ENCODE results near the gene HIC1.

HIC1 gene

GRCh38 chr17:2061441-2061958 lies 6.6 kb downstream of the HIC1 start:
- DNase-seq = no peak

GRCh38 chr17:2062571-2063183 lies 7.8 kb downstream of the HIC1 start:
- DNase-seq = no peak

GRCh38 chr17:2063261-2064146 lies 8.6 kb downstream of the HIC1 start:
- DNase-seq = no peak

GRCh38 chr17:2064147-2064489 lies 9.2 kb downstream of the HIC1 start:
- no peak for DNase-seq

GRCh38 chr17:2064520-2064971 lies 9.6 kb downstream of the HIC1 start:
- no peak for DNase-seq

GRCh38 chr17:2064980-2065785 lies 10.3 kb downstream of the HIC1 start:
- peak; percentile 42 for DNase-seq

- no peak for DNase-seq
These were observed 11.1 kb downstream of the HIC1 start for GRCh38 chr17:2065949-2066400.

- DNase-seq = no peak
These were observed 12.2 kb downstream of the HIC1 start for GRCh38 chr17:2067048-2067561.

- no peak for DNase-seq
These were observed 12.7 kb downstream of the HIC1 start for GRCh38 chr17:2067608-2068024.

- no peak for DNase-seq
These were observed 13.2 kb downstream of the HIC1 start for GRCh38 chr17:2068031-2068518.

- DNase-seq = no peak
These were observed 13.7 kb downstream of the HIC1 start for GRCh38 chr17:2068519-2069051.

GRCh38 chr17:2070241-2071023 lies 15.5 kb downstream of the HIC1 start:
- DNase-seq = no peak

GRCh38 chr17:2071024-2071385 lies 16.1 kb downstream of the HIC1 start:
- no peak for DNase-seq

- no peak for DNase-seq
These were observed 16.8 kb downstream of the HIC1 start for GRCh38 chr17:2071455-2072281.

- DNase-seq = no peak
These were observed 20.0 kb downstream of the HIC1 start for GRCh38 chr17:2074919-2075318.

GRCh38 chr17:2075336-2076086 lies 20.6 kb downstream of the HIC1 start:
- no peak for DNase-seq

GRCh38 chr17:2076087-2076984 lies 21.4 kb downstream of the HIC1 start:
- no peak for DNase-seq

- DNase-seq = no peak
These were observed 22.1 kb downstream of the HIC1 start for GRCh38 chr17:2077040-2077439.

- no peak for DNase-seq
These were observed 26.7 kb downstream of the HIC1 start for GRCh38 chr17:2081564-2081963.
